ENCODE measurements around the gene BTBD2. TPM values are rescaled to one million over a fixed set of nuclear protein-coding genes. Genes with fewer than 3 reads are reported as not detected.

Gene BTBD2
- polyA plus RNA-seq, 3 donors: 2.8 to 36.0 (median 3.3) TPM

DNA sequence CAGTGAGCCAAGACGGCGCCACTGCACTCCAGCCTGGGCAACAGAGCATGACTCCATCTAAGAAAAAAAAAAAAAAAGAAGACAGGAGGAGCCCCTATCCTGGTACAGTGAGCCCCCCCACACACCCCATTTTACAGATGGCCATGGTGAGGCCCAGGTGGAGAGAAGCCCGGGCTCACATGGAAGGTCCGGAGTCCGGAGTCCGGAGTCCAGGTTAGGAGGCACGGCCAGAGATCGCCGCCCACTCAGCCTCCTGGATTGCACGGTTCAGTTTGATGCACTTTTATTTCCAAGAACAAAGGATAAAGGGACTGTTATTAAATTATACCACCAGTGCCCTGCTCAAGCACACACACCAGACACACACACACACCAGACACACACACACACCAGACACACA lies 11.3 kb upstream of the BTBD2 start:
- intact Hi-C loops (cut with micrococcal nuclease): no loop called here
- Histone ChIP-seq H3K9ac (ENCODE audit: insufficient read depth, low read length, poor library complexity, severe bottlenecking) (no peak overlapping the region), H3K27ac (ENCODE audit: low read depth in 1 of 2, low read length in 2 of 2) (no peak overlapping the region), H3K36me3 (replicated peaks in 1 of 2; ENCODE audit: control insufficient read depth in 1 of 2, insufficient read depth in 2 of 2, low read length in 2 of 2) (no peaks in the 10 kb centered on the region), H4K20me1 (ENCODE audit: insufficient read depth, low read length) (no peaks in the 10 kb centered on the region), H3K9me3 (replicated peaks in 1 of 2; ENCODE audit: control insufficient read depth in 1 of 2, insufficient read depth in 1 of 2, low read length in 2 of 2) (peaks cover 0 to 5% of the 10 kb centered on the region in 2 donors), H3K79me2 (ENCODE audit: insufficient read depth, low read length) (no peaks in the 10 kb centered on the region), H2AFZ (ENCODE audit: insufficient read depth, low read depth, low read length, poor library complexity, severe bottlenecking) (no peak overlapping the region), H3K27me3 (ENCODE audit: control insufficient read depth in 2 of 2, insufficient read depth in 2 of 2, low read length in 2 of 2) (no peaks in the 10 kb centered on the region), H3K4me2 (replicated peaks; ENCODE audit: extremely low read depth, low read length, poor library complexity, severe bottlenecking) (no peak overlapping the region), H3K4me1 (ENCODE audit: control insufficient read depth in 1 of 2, insufficient read depth in 2 of 2, low read length in 2 of 2) (peaks cover 21 to 30% of the 10 kb centered on the region in 2 donors), H3K4me3 (replicated peaks in 1 of 3; ENCODE audit: low read depth in 2 of 3, low read length in 3 of 3) (no peak overlapping the region)
- peaks cover 0 to 11% (median 9%) of the 10 kb centered on the region in 7 donors for H3K9me3 Mint-ChIP-seq
- 93% methylated on average over 6 of the region's 10 CpGs for WGBS (ENCODE audit: insufficient coverage)
- no peak for DNase-seq
- no peak overlapping the region for H3K27ac Mint-ChIP-seq
- H3K36me3 Mint-ChIP-seq: peaks cover 1 to 6% of the 10 kb centered on the region in 2 donors
- no peak overlapping the region for H3K4me3 Mint-ChIP-seq
- peaks cover 23% of the 10 kb centered on the region for H3K4me1 Mint-ChIP-seq
- peaks cover 2 to 11% (median 6%) of the 10 kb centered on the region in 3 donors for H3K27me3 Mint-ChIP-seq (ENCODE audit: low read depth in 3 of 3)
- TF ChIP-seq, protein P1, sequence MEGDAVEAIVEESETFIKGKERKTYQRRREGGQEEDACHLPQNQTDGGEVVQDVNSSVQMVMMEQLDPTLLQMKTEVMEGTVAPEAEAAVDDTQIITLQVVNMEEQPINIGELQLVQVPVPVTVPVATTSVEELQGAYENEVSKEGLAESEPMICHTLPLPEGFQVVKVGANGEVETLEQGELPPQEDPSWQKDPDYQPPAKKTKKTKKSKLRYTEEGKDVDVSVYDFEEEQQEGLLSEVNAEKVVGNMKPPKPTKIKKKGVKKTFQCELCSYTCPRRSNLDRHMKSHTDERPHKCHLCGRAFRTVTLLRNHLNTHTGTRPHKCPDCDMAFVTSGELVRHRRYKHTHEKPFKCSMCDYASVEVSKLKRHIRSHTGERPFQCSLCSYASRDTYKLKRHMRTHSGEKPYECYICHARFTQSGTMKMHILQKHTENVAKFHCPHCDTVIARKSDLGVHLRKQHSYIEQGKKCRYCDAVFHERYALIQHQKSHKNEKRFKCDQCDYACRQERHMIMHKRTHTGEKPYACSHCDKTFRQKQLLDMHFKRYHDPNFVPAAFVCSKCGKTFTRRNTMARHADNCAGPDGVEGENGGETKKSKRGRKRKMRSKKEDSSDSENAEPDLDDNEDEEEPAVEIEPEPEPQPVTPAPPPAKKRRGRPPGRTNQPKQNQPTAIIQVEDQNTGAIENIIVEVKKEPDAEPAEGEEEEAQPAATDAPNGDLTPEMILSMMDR (IDR thresholded peaks at IDR 0.05): no peak

DNA sequence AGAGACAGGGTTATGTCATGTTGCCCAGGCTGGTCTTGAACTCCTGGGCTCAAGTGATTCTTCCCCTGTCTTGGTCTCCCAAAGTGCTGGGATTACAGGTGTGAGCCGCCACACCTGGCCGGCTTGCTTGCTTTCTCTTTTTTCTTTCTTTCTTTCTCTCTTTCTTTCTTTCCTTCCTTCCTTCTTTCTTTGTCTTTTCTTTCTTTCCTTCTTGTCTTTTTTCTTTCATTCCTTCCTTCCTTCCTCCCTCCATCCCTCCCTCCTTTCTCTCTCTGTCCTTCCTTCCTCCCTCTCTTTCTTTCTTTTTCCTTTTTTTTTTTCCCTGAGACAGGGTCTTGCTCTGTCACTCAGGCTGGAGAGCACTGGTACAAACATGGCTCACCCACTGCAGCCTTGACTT lies 6.8 kb upstream of the BTBD2 start:
- Mint-ChIP-seq H3K27ac (peak overlapping the region in 2 of 7 donors; percentile 26 to 66), H3K9me3 (peaks cover 0 to 11% (median 9%) of the 10 kb centered on the region in 7 donors), H3K4me3 (no peak overlapping the region), H3K4me1 (peaks cover 11% of the 10 kb centered on the region), H3K36me3 (peaks cover 1 to 6% of the 10 kb centered on the region in 2 donors), H3K27me3 (ENCODE audit: low read depth in 3 of 3) (peaks cover 2 to 18% (median 2%) of the 10 kb centered on the region in 3 donors)
- peaks cover 0 to 5% of the 10 kb centered on the region in 2 donors for H3K9me3 ChIP-seq (replicated peaks in 1 of 2; ENCODE audit: control insufficient read depth in 1 of 2, insufficient read depth in 1 of 2, low read length in 2 of 2)
- no peaks in the 10 kb centered on the region for H3K79me2 ChIP-seq (ENCODE audit: insufficient read depth, low read length)
- H3K9ac ChIP-seq (ENCODE audit: insufficient read depth, low read length, poor library complexity, severe bottlenecking): no peak overlapping the region
- WGBS (ENCODE audit: insufficient coverage): 94% methylated on average over 2 of the region's 2 CpGs
- TF ChIP-seq, protein P1 (IDR thresholded peaks at IDR 0.05): no peak
- H3K27me3 ChIP-seq (ENCODE audit: control insufficient read depth in 2 of 2, insufficient read depth in 2 of 2, low read length in 2 of 2): no peaks in the 10 kb centered on the region
- no peaks in the 10 kb centered on the region for H3K36me3 ChIP-seq (replicated peaks in 1 of 2; ENCODE audit: control insufficient read depth in 1 of 2, insufficient read depth in 2 of 2, low read length in 2 of 2)
- no peak overlapping the region for H2AFZ ChIP-seq (ENCODE audit: insufficient read depth, low read depth, low read length, poor library complexity, severe bottlenecking)
- no peak for DNase-seq
- H3K4me2 ChIP-seq (replicated peaks; ENCODE audit: extremely low read depth, low read length, poor library complexity, severe bottlenecking): no peak overlapping the region
- H3K4me3 ChIP-seq (replicated peaks in 1 of 3; ENCODE audit: low read depth in 2 of 3, low read length in 3 of 3): no peak overlapping the region
- H4K20me1 ChIP-seq (ENCODE audit: insufficient read depth, low read length): no peaks in the 10 kb centered on the region
- peaks cover 6 to 10% of the 10 kb centered on the region in 2 donors for H3K4me1 ChIP-seq (ENCODE audit: control insufficient read depth in 1 of 2, insufficient read depth in 2 of 2, low read length in 2 of 2)
- no peak overlapping the region for H3K27ac ChIP-seq (ENCODE audit: low read depth in 1 of 2, low read length in 2 of 2)
- intact Hi-C loops (cut with micrococcal nuclease): no loop called here
